Measurements from ENCODE around the gene TOB2. TPM values are rescaled to one million over a fixed set of nuclear protein-coding genes. Genes with fewer than 3 reads are reported as not detected.

TOB2 gene
- total and polyA plus RNA-seq, 9 of the 15 experiments (the other 6 are each of a cell fraction or from before 2014, with no cell fraction given): 3.3 to 20.5 (median 7.3) TPM

- TF ChIP-seq, protein P1, sequence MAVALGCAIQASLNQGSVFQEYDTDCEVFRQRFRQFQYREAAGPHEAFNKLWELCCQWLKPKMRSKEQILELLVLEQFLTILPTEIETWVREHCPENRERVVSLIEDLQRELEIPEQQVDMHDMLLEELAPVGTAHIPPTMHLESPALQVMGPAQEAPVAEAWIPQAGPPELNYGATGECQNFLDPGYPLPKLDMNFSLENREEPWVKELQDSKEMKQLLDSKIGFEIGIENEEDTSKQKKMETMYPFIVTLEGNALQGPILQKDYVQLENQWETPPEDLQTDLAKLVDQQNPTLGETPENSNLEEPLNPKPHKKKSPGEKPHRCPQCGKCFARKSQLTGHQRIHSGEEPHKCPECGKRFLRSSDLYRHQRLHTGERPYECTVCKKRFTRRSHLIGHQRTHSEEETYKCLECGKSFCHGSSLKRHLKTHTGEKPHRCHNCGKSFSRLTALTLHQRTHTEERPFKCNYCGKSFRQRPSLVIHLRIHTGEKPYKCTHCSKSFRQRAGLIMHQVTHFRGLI (CRISPR knock-in tag; IDR thresholded peaks at IDR 0.05): no peak
- no peak for TF ChIP-seq PML (IDR thresholded peaks at IDR 0.05; ENCODE audit: low read length)
- no peak for TF ChIP-seq POLR2AphosphoS2 (IDR thresholded peaks at IDR 0.05; ENCODE audit: low read length)
- TF ChIP-seq, protein P2, sequence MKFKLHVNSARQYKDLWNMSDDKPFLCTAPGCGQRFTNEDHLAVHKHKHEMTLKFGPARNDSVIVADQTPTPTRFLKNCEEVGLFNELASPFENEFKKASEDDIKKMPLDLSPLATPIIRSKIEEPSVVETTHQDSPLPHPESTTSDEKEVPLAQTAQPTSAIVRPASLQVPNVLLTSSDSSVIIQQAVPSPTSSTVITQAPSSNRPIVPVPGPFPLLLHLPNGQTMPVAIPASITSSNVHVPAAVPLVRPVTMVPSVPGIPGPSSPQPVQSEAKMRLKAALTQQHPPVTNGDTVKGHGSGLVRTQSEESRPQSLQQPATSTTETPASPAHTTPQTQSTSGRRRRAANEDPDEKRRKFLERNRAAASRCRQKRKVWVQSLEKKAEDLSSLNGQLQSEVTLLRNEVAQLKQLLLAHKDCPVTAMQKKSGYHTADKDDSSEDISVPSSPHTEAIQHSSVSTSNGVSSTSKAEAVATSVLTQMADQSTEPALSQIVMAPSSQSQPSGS (CRISPR knock-in tag; IDR thresholded peaks at IDR 0.05): no peak
- no peak for TF ChIP-seq PURB (CRISPR knock-in tag; IDR thresholded peaks at IDR 0.05; ENCODE audit: low read depth)
Measured at GRCh38 chr22:41478891-41479521, 32.4 kb upstream of the TOB2 start (continued).

DNA sequence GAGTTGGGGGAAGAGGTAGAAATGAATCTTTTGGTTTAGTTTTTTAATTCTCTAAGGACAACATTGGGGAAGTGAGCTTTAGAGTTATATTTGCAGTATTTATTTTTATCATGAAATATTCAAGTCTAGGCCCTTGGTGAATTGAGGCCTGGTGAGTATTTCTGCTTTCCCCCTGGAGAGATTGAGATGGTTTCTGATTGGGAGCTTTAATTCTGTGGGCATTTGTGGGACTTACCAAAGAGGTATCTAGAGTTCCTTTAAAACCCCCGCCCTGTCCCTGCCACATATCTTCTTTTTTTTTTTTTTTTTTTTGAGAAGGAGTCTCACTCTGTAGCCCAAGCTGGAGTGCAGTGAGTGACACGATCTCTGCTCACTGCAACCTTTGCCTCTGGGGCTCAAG, 31.9 kb upstream of the TOB2 start:
- Histone ChIP-seq H3K27ac (ENCODE audit: extremely low read depth, low read depth, low read length) (no peak overlapping the region), H3K36me3 (ENCODE audit: control insufficient read depth, insufficient read depth, low read length) (peaks cover 61% of the 10 kb centered on the region; the same call in 2 of the 3 replicates), H4K20me1 (replicated peaks; ENCODE audit: control insufficient read depth, insufficient read depth, low read length) (peaks cover 36% of the 10 kb centered on the region), H3K27me3 (ENCODE audit: control insufficient read depth in 2 of 2, insufficient read depth in 2 of 2, low read length in 2 of 2) (no peaks in the 10 kb centered on the region), H3K79me2 (ENCODE audit: control insufficient read depth, insufficient read depth, low read length) (peaks cover 91% of the 10 kb centered on the region), H3K4me3 (no peak overlapping the region), H3K4me1 (replicated peaks in 1 of 2; ENCODE audit: control insufficient read depth in 2 of 2, insufficient read depth in 2 of 2, low read length in 2 of 2) (peaks cover 6% of the 10 kb centered on the region in 2 experiments; a peak in 4 of 5 replicates), H3K9ac (ENCODE audit: insufficient read depth in 1 of 2, low read depth in 2 of 2, low read length in 2 of 2) (no peak overlapping the region), H2AFZ (ENCODE audit: low read depth, low read length) (no peak overlapping the region), H3K4me2 (ENCODE audit: insufficient read depth, low read length) (no peak overlapping the region), H3K9me1 (ENCODE audit: control insufficient read depth, insufficient read depth, low read length) (peaks cover 4% of the 10 kb centered on the region), H3K9me3 (replicated peaks; ENCODE audit: control insufficient read depth, insufficient read depth, low read depth, low read length) (no peaks in the 10 kb centered on the region)
- ChIA-PET CTCF (ENCODE audit: low intra/inter-chr PET ratio) (no interaction called here), POLR2A (interaction anchor here (0.6 to 3.2 kb wide), 6 partner anchors 10 to 390 kb away, joined by 3 to 18 read pairs (median 4); partner anchors contain the start of genes ACO2 and PHF5A)
- in situ Hi-C loops (cut with MboI) (no loop called here), intact Hi-C loops (cut with micrococcal nuclease) (no loop called here)
- 20% methylated on average over 1 of the region's 2 CpGs for WGBS (ENCODE audit: insufficient coverage, low coverage, missing lambda C conversion rate)
- TF ChIP-seq CTBP1 (IDR thresholded peaks at IDR 0.05; ENCODE audit: borderline replicate concordance) (no peak), GTF2E2 (tag; IDR thresholded peaks at IDR 0.05) (no peak), NBN (IDR thresholded peaks at IDR 0.05; ENCODE audit: low read depth) (no peak), FOXJ3 (CRISPR knock-in tag; IDR thresholded peaks at IDR 0.05) (no peak), PURB (CRISPR knock-in tag; IDR thresholded peaks at IDR 0.05; ENCODE audit: low read depth) (no peak), TCF3 (CRISPR knock-in tag; IDR thresholded peaks at IDR 0.05) (no peak), NCOR1 (IDR thresholded peaks at IDR 0.05) (no peak), ZNF764 (CRISPR knock-in tag; IDR thresholded peaks at IDR 0.05; ENCODE audit: low read depth) (no peak)
- BruUV-seq (replicated peaks): no TSS peak
- ATAC-seq: no peak
- FAIRE-seq: no peak
- DNase-seq (ENCODE audit: extremely low read depth in 1 of 4, low spot score in 3 of 4): no peak

Data from K562 (cell line).